WI38 (cell line): ENCODE data around the gene COL4A6.

Experiments used
- H3K4me3 ChIP-seq: 2 replicates; pipeline ENCODE4 v1.5.1; 2011; ENCODE audit warnings: low read depth, mild to moderate bottlenecking, control low read depth, low read length
- TF ChIP-seq, protein P1 (sequence below): IDR thresholded peaks from 2 replicates; pipeline ENCODE4 v1.5.1; 2012; ENCODE audit warnings: low read depth, mild to moderate bottlenecking, control low read depth, low read length

Gene COL4A6

GRCh38 chrX:108309144-108309543 lies 129.1 kb downstream of the COL4A6 start:
- TF ChIP-seq, protein P1, sequence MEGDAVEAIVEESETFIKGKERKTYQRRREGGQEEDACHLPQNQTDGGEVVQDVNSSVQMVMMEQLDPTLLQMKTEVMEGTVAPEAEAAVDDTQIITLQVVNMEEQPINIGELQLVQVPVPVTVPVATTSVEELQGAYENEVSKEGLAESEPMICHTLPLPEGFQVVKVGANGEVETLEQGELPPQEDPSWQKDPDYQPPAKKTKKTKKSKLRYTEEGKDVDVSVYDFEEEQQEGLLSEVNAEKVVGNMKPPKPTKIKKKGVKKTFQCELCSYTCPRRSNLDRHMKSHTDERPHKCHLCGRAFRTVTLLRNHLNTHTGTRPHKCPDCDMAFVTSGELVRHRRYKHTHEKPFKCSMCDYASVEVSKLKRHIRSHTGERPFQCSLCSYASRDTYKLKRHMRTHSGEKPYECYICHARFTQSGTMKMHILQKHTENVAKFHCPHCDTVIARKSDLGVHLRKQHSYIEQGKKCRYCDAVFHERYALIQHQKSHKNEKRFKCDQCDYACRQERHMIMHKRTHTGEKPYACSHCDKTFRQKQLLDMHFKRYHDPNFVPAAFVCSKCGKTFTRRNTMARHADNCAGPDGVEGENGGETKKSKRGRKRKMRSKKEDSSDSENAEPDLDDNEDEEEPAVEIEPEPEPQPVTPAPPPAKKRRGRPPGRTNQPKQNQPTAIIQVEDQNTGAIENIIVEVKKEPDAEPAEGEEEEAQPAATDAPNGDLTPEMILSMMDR: no peak
- H3K4me3 ChIP-seq: no peak overlapping the region

GRCh38 chrX:108307132-108308085 lies 130.8 kb downstream of the COL4A6 start:
- no peak overlapping the region for H3K4me3 ChIP-seq
- TF ChIP-seq, protein P1: no peak

GRCh38 chrX:108306086-108306485 lies 132.1 kb downstream of the COL4A6 start:
- H3K4me3 ChIP-seq: no peak overlapping the region
- TF ChIP-seq, protein P1: no peak

DNA sequence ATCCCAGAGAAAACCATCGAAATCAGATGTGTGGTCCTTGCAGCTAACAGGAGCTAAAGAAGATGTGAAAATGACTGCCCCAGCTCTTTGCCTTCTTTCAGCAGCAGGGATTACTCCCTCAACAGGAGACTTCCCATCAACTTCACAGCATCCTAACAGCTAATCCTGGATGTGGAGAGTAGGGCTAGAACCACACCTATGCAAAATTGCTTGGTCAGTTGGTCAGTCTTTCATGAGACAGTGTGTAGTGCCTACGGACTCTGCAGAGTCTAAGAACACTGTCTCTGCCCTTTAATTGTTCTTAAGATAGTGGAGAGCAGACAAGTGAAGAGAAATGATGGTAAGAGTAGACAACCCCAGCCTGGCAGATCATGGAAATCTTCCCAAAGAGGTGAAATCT lies 133.5 kb downstream of the COL4A6 start:
- TF ChIP-seq, protein P1: no peak
- no peak overlapping the region for H3K4me3 ChIP-seq

- TF ChIP-seq, protein P1: peak; percentile 18; the same call in 1 of the 2 replicates
- no peak overlapping the region for H3K4me3 ChIP-seq
Measured at GRCh38 chrX:108304210-108304609, 134.0 kb downstream of the COL4A6 start.

GRCh38 chrX:108303682-108304081 lies 134.5 kb downstream of the COL4A6 start:
- TF ChIP-seq, protein P1: no peak
- no peak overlapping the region for H3K4me3 ChIP-seq

GRCh38 chrX:108299704-108300103 lies 138.5 kb downstream of the COL4A6 start:
- TF ChIP-seq, protein P1: no peak
- no peak overlapping the region for H3K4me3 ChIP-seq
